ENCODE data around the gene MYO9B. TPM values are rescaled to one million over a fixed set of nuclear protein-coding genes. Genes with fewer than 3 reads are reported as not detected.

Gene MYO9B
- total RNA-seq, 3 donors from 2014 or later (not counting 1 experiment from before 2014, with no cell fraction given) = 321 to 378 (median 365) TPM

- intact Hi-C loops (cut with micrococcal nuclease) = no loop called here
- ATAC-seq (no peak), DNase-seq (no peak)
- Histone ChIP-seq H3K9me3 (ENCODE audit: control insufficient read depth, insufficient read depth, low read length) (no peaks in the 10 kb centered on the region), H3K4me1 (ENCODE audit: control insufficient read depth, insufficient read depth, low read length) (peaks cover 82% of the 10 kb centered on the region), H3K4me3 (ENCODE audit: low read length) (no peak overlapping the region), H3K27me3 (ENCODE audit: control insufficient read depth, insufficient read depth, low read length) (no peaks in the 10 kb centered on the region), H3K36me3 (ENCODE audit: control insufficient read depth, insufficient read depth, low read length) (peaks cover 32% of the 10 kb centered on the region), H3K27ac (ENCODE audit: low read length) (no peak overlapping the region)
- H3K27ac Mint-ChIP-seq = peak overlapping the region; percentile 69 to 70
- no peaks in the 10 kb centered on the region for H3K27me3 Mint-ChIP-seq (ENCODE audit: low read depth in 2 of 2)
- H3K4me1 Mint-ChIP-seq = peaks cover 63 to 70% of the 10 kb centered on the region in 2 donors
- no peaks in the 10 kb centered on the region for H3K36me3 Mint-ChIP-seq
- TF ChIP-seq, protein P1, sequence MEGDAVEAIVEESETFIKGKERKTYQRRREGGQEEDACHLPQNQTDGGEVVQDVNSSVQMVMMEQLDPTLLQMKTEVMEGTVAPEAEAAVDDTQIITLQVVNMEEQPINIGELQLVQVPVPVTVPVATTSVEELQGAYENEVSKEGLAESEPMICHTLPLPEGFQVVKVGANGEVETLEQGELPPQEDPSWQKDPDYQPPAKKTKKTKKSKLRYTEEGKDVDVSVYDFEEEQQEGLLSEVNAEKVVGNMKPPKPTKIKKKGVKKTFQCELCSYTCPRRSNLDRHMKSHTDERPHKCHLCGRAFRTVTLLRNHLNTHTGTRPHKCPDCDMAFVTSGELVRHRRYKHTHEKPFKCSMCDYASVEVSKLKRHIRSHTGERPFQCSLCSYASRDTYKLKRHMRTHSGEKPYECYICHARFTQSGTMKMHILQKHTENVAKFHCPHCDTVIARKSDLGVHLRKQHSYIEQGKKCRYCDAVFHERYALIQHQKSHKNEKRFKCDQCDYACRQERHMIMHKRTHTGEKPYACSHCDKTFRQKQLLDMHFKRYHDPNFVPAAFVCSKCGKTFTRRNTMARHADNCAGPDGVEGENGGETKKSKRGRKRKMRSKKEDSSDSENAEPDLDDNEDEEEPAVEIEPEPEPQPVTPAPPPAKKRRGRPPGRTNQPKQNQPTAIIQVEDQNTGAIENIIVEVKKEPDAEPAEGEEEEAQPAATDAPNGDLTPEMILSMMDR (IDR thresholded peaks at IDR 0.05) = no peak
- 94% methylated on average over 17 of the region's 17 CpGs for WGBS (ENCODE audit: insufficient coverage)
- H3K4me3 Mint-ChIP-seq = peak overlapping the region; percentile 74
- H3K9me3 Mint-ChIP-seq = no peaks in the 10 kb centered on the region
These were observed 36.7 kb downstream of the MYO9B start for GRCh38 chr19:17112271-17112670.

DNA sequence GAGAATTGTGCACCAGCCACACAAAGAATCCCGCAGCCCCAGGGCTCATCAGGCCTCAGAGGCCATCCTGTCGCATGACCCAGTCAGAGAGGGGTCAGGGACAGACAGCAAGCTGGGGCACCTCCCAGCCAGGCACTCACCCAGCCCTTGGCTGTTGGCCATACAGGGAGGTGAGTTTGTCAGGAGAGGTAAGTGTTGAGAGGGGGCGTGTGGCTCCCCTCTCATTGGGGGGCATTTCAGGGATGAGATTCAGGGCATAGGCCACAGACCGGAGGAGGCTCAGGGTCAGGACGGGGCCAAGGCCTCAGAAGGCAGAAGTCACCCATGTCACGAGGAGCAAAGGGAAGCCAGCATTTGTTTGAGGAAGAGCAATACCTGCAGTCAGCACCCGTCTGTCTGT, 37.1 kb downstream of the MYO9B start:
- Mint-ChIP-seq H3K4me3 (peak overlapping the region; percentile 74), H3K27ac (peak overlapping the region; percentile 64 to 70)
- ATAC-seq = peak in 1 of 3 donors; percentile 40

DNA sequence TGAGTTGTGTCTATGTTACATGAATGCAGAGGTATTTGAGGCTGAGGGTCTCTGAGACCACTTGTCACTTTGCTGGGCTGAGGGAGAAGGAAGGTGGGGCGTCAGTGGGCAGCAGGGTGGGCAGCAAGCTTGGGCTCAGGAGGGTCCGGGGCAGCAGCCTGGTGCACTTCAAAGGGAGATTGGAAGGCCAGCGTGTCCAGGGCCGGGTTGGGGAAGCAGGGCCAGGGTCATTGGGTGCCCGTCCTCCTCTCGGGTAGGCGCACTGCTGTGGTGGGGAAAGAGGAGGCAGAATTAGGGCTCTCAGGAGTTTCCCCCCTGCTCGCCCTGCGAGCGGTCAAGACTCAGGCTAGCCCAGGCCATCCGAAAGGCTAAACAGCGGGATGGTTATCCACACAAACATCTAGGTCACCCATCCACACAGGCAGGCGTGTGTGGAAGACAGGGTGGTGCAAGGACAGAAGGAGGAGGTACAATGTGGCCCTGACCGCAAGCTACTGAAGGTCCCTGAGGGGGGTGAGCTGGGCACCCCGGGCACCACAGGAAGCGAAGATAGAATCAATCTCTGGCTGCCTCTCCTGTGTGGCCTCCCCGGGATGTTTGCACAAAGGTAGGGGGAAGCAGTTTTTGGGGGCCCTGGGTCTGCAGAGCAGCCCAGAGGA, 37.7 kb downstream of the MYO9B start:
- intact Hi-C loops (cut with micrococcal nuclease) = no loop called here
- Mint-ChIP-seq H3K4me3 (peak overlapping the region; percentile 74), H3K27ac (peak overlapping the region; percentile 64 to 70), H3K9me3 (no peaks in the 10 kb centered on the region), H3K27me3 (ENCODE audit: low read depth in 2 of 2) (no peaks in the 10 kb centered on the region), H3K4me1 (peaks cover 63 to 64% of the 10 kb centered on the region in 2 donors), H3K36me3 (no peaks in the 10 kb centered on the region)
- TF ChIP-seq, protein P1 (IDR thresholded peaks at IDR 0.05) = no peak
- DNase-seq (peak in 1 of 2 donors; percentile 40), ATAC-seq (peak; percentile 64 to 74 (median 67))
- no peaks in the 10 kb centered on the region for H3K9me3 ChIP-seq (ENCODE audit: control insufficient read depth, insufficient read depth, low read length)
- H3K36me3 ChIP-seq (ENCODE audit: control insufficient read depth, insufficient read depth, low read length) = peaks cover 23% of the 10 kb centered on the region
- no peak overlapping the region for H3K4me3 ChIP-seq (ENCODE audit: low read length)
- H3K4me1 ChIP-seq (ENCODE audit: control insufficient read depth, insufficient read depth, low read length) = peaks cover 75% of the 10 kb centered on the region
- no peak overlapping the region for H3K27ac ChIP-seq (ENCODE audit: low read length)
- H3K27me3 ChIP-seq (ENCODE audit: control insufficient read depth, insufficient read depth, low read length) = no peaks in the 10 kb centered on the region
- 63% methylated on average over 17 of the region's 17 CpGs for WGBS (ENCODE audit: insufficient coverage)

More for the DNA sequence above, 37.1 kb downstream of the MYO9B start:
- Histone ChIP-seq H3K4me3 (ENCODE audit: low read length) (no peak overlapping the region), H3K4me1 (ENCODE audit: control insufficient read depth, insufficient read depth, low read length) (peaks cover 81% of the 10 kb centered on the region), H3K9me3 (ENCODE audit: control insufficient read depth, insufficient read depth, low read length) (no peaks in the 10 kb centered on the region), H3K27ac (ENCODE audit: low read length) (no peak overlapping the region), H3K36me3 (ENCODE audit: control insufficient read depth, insufficient read depth, low read length) (peaks cover 29% of the 10 kb centered on the region), H3K27me3 (ENCODE audit: control insufficient read depth, insufficient read depth, low read length) (no peaks in the 10 kb centered on the region)
- TF ChIP-seq, protein P1 (IDR thresholded peaks at IDR 0.05) = no peak
- WGBS (ENCODE audit: insufficient coverage) = 81% methylated on average over 7 of the region's 7 CpGs
- Mint-ChIP-seq H3K36me3 (no peaks in the 10 kb centered on the region), H3K4me1 (peaks cover 63 to 69% of the 10 kb centered on the region in 2 donors), H3K9me3 (no peaks in the 10 kb centered on the region), H3K27me3 (ENCODE audit: low read depth in 2 of 2) (no peaks in the 10 kb centered on the region)
- intact Hi-C loops (cut with micrococcal nuclease) = no loop called here
- DNase-seq = no peak
